Measurements from ENCODE around the gene PLAGL2.

- TF ChIP-seq, protein P1, sequence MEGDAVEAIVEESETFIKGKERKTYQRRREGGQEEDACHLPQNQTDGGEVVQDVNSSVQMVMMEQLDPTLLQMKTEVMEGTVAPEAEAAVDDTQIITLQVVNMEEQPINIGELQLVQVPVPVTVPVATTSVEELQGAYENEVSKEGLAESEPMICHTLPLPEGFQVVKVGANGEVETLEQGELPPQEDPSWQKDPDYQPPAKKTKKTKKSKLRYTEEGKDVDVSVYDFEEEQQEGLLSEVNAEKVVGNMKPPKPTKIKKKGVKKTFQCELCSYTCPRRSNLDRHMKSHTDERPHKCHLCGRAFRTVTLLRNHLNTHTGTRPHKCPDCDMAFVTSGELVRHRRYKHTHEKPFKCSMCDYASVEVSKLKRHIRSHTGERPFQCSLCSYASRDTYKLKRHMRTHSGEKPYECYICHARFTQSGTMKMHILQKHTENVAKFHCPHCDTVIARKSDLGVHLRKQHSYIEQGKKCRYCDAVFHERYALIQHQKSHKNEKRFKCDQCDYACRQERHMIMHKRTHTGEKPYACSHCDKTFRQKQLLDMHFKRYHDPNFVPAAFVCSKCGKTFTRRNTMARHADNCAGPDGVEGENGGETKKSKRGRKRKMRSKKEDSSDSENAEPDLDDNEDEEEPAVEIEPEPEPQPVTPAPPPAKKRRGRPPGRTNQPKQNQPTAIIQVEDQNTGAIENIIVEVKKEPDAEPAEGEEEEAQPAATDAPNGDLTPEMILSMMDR (IDR thresholded peaks at IDR 0.05; ENCODE audit: control extremely low read depth in 1 of 3, insufficient read depth in 1 of 3, low read depth in 1 of 3, low read length in 3 of 3), result no peak
- TF ChIP-seq SIN3A (conservative IDR thresholded peaks at IDR 0.05 in 1 of 2, IDR thresholded peaks at IDR 0.05 in 1 of 2; ENCODE audit: low read depth in 1 of 2, low read length in 2 of 2), result no peak
- no peak for TF ChIP-seq POLR2AphosphoS5 (IDR thresholded peaks at IDR 0.05; ENCODE audit: low read depth, low read length)
- TF ChIP-seq NANOG (IDR thresholded peaks at IDR 0.05; ENCODE audit: insufficient read depth, low read depth, low read length, poor library complexity, severe bottlenecking), result no peak
- TF ChIP-seq ZNF274 (IDR thresholded peaks at IDR 0.05; ENCODE audit: borderline replicate concordance, extremely low read depth, low read length), result no peak
- TF ChIP-seq, protein P2, sequence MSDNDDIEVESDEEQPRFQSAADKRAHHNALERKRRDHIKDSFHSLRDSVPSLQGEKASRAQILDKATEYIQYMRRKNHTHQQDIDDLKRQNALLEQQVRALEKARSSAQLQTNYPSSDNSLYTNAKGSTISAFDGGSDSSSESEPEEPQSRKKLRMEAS (IDR thresholded peaks at IDR 0.05), result no peak
- no peak for TF ChIP-seq POLR2A (IDR thresholded peaks at IDR 0.05; ENCODE audit: control extremely low read depth in 1 of 2, low read depth in 2 of 2, low read length in 2 of 2)
- TF ChIP-seq GTF2F1 (IDR thresholded peaks at IDR 0.05; ENCODE audit: borderline replicate concordance, low read depth, low read length), result no peak
- TF ChIP-seq EP300 (IDR thresholded peaks at IDR 0.05; ENCODE audit: borderline replicate concordance in 1 of 2, low read depth in 2 of 2, low read length in 2 of 2), result no peak
- no peak for TF ChIP-seq USF2 (IDR thresholded peaks at IDR 0.05; ENCODE audit: low read length)
- TF ChIP-seq RXRA (IDR thresholded peaks at IDR 0.05; ENCODE audit: insufficient read depth, low read depth, low read length), result no peak
Observed at GRCh38 chr20:32227744-32228688, 20.5 kb upstream of the PLAGL2 start.

All from H1 (cell line).